A549 (cell line): ENCODE results near the gene SASH1.

Experiments used
- EP300 ChIP-seq, 2 experiments: fragments of >200 bp; sonication (Bioruptor Twin); formaldehyde crosslinking; IDR thresholded peaks; 2 replicates in 1 of 2; 3 replicates in 1 of 2; pipeline ENCODE4 v1.6.1; 2016 to 2017
- SMC3 ChIP-seq: fragments of >200 bp; sonication (Bioruptor Twin); formaldehyde crosslinking; IDR thresholded peaks from 3 replicates; pipeline ENCODE4 v1.6.1; 2018; ENCODE audit warnings: inconsistent platforms
- SREBF2 ChIP-seq: fragments of 450-650 bp; IDR thresholded peaks from 2 replicates; pipeline ENCODE4 v1.6.1; 2014; ENCODE audit warnings: mild to moderate bottlenecking, moderate library complexity
- ZSCAN20 ChIP-seq: fragments of 250-450 bp; sonication (Bioruptor Pico); IDR thresholded peaks from 2 replicates; pipeline ENCODE4 v1.8.0; 2022; ENCODE audit warnings: mild to moderate bottlenecking, moderate library complexity
- TF ChIP-seq, protein P1 (sequence below): fragments of >200 bp; sonication (Bioruptor Twin); formaldehyde crosslinking; IDR thresholded peaks from 3 replicates; pipeline ENCODE4 v1.5.1; 2016
- TF ChIP-seq, protein P2 (sequence below): fragments of 450-650 bp; IDR thresholded peaks from 2 replicates; pipeline ENCODE4 v1.6.1; 2014; ENCODE audit warnings: antibody characterized with exemption

GRCh38 chr6:148342100-148342349, 613 bp upstream of the SASH1 start:
- TF ChIP-seq, protein P1, sequence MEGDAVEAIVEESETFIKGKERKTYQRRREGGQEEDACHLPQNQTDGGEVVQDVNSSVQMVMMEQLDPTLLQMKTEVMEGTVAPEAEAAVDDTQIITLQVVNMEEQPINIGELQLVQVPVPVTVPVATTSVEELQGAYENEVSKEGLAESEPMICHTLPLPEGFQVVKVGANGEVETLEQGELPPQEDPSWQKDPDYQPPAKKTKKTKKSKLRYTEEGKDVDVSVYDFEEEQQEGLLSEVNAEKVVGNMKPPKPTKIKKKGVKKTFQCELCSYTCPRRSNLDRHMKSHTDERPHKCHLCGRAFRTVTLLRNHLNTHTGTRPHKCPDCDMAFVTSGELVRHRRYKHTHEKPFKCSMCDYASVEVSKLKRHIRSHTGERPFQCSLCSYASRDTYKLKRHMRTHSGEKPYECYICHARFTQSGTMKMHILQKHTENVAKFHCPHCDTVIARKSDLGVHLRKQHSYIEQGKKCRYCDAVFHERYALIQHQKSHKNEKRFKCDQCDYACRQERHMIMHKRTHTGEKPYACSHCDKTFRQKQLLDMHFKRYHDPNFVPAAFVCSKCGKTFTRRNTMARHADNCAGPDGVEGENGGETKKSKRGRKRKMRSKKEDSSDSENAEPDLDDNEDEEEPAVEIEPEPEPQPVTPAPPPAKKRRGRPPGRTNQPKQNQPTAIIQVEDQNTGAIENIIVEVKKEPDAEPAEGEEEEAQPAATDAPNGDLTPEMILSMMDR, result no peak
- TF ChIP-seq EP300 (IDR thresholded peaks at IDR 0.05) (no peak), SREBF2 (no peak), ZSCAN20 (CRISPR knock-in tag) (no peak), SMC3 (no peak)
- TF ChIP-seq, protein P2, sequence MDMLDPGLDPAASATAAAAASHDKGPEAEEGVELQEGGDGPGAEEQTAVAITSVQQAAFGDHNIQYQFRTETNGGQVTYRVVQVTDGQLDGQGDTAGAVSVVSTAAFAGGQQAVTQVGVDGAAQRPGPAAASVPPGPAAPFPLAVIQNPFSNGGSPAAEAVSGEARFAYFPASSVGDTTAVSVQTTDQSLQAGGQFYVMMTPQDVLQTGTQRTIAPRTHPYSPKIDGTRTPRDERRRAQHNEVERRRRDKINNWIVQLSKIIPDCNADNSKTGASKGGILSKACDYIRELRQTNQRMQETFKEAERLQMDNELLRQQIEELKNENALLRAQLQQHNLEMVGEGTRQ, result no peak
